ENCODE measurements around the gene ENTPD6.

Gene ENTPD6

GRCh38 chr20:25188218-25188617, 7.3 kb upstream of the ENTPD6 start:
- no peak for DNase-seq (ENCODE audit: low spot score)

DNA sequence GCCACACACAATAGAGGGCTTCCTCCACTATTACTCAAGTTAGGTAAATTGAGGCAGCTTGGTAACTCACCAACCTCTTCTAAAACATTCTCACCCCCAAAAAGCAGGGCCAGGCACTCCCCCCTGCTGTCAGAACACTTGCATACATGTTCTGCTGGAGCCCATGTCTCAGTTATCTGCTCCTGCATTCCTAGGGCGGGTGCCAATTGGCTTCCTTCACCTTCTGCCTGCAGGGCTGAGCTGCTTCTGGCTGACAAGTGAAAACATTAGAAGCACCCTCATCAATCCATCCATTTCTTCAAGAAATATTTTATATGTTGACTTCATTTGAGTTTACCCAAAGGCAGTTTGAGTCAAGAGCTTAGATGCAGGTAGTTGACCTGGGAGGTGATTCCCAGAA, 4.5 kb upstream of the ENTPD6 start:
- peak; percentile 32 for DNase-seq (ENCODE audit: low spot score)

GRCh38 chr20:25191689-25192088, 3.8 kb upstream of the ENTPD6 start:
- DNase-seq (ENCODE audit: low spot score): no peak

DNA sequence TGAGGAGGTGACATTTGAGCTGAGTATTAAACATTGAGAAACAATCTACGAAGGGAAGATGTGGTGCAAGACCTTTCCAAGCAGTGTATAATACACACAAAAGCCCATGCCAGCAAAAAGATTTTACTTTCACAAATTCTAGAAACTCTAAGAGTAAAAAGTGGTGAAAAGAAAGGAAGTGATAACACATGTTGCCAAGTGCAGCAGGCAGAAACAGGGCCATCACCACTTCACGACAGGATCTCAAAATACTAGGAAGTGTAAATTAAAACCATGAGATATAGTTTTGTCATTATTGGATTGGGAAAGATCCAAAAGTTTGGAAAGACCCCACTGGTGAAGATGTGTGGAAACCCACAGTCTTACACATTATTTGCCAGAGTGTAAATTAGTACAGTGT, 1.7 kb upstream of the ENTPD6 start:
- DNase-seq (ENCODE audit: low spot score): no peak

DNA sequence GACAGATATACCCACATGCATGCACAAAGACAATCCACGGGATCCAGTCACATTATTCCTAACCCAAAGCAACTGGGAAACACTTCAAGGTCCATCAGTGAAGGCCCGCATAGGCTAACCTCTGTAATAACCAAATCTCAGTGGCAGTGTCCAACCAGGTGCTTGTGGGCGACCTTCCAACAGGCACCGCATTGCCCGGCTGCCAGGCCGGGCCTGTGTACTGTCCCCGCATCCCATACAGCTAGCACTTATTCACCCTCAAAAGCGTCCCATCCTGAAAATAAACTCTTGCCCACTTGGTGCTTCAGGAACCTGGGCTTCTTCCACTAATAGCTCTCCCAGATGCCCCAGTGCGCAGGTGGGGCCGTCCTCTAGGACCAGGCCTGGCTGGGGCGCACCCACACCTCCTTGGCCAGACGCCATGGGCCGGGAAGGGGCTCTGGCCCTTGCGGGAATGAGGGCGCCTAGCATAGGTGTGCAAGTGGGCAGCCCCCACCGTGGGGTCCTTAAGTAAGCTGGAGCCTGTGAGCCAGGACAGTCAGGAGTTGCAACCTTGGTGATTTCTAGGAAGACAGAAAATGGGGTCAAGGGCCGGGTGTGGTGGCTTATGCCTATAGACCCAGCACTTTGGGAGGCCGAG, 1.1 kb upstream of the ENTPD6 start:
- DNase-seq (ENCODE audit: low spot score): no peak

DNA sequence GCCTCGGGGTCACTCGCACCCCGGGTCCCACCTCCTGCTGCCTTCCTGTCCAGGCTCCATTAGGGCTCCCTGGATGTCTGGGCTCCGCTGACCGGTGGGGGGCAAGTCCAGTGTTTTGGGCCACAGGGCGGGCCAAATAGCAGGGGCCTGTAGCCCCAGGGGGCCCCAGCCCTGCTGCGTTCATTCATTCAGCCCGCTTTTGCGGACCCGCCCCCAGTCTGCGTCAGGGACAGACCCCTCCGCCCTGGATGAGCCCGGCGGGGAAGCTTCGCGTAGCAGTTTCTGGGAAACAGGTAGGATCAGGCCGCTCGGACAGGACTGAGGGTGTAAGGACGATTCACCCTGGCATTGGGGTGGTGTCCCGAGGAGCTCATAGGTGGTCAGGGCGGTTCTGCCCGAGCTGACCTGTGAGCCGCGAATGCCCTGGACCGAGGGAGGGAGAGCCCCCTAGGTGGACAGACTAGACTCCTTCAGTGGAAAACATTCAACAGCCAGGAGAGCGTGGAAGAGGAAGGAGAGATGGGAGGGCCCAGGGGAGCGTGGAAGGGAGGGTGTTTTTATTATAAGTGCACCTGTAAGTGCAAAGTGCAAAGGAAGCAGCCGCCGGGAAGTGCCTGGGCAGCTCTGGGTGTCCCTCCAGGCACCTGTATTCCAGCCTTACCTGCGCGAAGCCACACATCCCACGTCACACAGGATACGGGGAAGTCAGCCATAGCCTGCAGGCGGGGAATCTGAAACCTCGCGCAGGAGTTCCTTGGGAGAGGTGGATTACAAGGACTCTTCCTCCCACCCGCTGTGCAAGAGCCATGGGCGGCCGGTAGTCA, 662 bp downstream of the ENTPD6 start:
- no peak for DNase-seq (ENCODE audit: low spot score)

- DNase-seq (ENCODE audit: low spot score): no peak
These were observed 1.2 kb downstream of the ENTPD6 start for GRCh38 chr20:25196786-25197120.

- DNase-seq (ENCODE audit: low spot score): no peak
These were observed 1.8 kb downstream of the ENTPD6 start for GRCh38 chr20:25197183-25197869.

GRCh38 chr20:25197870-25198190, 2.3 kb downstream of the ENTPD6 start:
- no peak for DNase-seq (ENCODE audit: low spot score)

DNA sequence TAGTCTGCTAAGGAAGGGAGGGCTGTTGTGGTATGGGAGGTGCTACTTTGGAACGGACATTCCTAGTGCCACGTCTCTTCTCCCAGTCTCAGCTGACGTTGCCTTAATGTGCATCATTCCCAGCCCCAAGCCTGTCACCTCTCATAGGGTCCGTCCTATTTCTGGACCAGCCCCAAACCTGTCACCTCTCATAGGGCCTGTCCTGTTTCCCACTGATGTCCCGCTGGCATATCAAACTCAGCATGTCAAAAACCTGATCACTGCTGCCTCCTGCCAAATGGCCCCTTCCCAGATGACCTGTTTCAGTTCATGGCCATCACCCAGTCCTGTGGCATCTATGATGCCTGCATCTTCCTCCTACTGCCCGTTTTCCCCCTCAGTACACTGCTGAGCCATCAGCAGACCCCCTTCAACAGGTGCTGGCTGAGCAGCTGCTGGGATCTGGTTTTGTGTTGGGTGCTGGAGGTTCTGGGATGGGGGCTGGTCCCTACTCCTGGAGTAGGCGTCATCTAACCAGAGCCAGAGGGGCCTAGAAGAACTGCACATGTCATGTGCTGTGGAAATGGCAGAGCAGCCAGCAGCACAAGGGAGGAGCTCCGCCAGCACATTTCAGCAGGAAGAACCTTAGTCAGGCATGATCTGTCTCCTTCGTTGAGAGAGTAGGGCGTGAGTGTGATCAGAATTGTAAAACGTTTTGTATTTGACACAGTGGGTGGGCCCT, 3.3 kb downstream of the ENTPD6 start:
- no peak for DNase-seq (ENCODE audit: low spot score)

DNA sequence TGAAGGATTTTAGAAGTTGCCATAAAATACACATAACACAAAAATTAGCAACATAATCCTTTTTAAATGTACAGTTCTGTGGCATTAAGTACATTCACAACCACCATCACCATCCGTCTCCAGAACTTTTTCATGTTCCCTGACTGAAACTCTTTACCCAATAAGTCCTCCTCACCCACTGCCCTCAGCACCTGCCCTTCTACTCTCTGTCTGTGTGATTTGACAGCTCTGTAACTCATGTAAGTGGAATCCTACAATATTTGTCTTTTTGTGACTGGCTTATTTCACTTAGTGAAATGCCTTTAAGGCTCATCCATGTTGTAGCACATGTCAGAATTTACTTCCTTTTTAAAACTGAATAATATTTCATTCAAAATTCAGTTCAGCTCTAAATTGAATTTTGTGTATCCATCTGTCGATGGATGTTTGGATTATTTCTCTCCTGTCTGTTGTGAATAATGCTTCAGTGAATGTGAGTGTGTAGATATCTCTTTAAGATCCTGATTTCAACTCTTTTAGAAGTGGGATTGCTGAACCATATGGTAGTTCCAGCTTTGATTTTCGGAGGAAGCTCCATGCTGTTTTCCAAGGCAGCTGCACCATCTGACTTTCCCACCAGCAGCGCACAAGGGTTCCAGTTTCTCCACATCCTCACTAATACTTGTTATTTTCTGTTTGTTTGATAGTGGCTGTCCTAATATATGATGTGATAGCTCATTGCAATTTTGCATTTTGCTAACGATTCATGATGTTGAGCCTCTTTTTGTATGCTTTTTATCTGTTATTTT, 4.2 kb downstream of the ENTPD6 start:
- DNase-seq (ENCODE audit: low spot score): no peak

DNA sequence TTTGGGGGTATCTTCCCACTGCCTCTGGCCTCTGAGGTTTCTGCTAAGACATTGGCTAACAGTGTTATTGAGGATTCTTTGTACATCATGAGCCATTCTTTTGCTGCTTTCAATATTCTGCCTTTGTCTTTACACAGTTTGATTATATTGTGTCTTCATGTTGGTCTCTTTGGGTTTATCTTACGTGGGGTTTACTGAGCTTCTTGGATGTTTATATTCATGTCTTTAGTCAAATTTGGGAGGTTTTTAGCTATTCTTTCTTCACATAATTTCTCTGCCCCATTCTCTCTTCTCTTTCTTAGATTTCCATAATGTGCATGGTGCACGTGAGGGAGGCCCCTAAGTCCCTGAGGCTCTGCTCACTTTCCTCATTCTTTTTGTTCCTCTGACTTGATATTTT, 7.6 kb downstream of the ENTPD6 start:
- DNase-seq (ENCODE audit: low spot score): no peak

- no peak for DNase-seq (ENCODE audit: low spot score)
These were observed 8.4 kb downstream of the ENTPD6 start for GRCh38 chr20:25203871-25204320.

GRCh38 chr20:25204550-25205276, 9.2 kb downstream of the ENTPD6 start:
- no peak for DNase-seq (ENCODE audit: low spot score)

DNA sequence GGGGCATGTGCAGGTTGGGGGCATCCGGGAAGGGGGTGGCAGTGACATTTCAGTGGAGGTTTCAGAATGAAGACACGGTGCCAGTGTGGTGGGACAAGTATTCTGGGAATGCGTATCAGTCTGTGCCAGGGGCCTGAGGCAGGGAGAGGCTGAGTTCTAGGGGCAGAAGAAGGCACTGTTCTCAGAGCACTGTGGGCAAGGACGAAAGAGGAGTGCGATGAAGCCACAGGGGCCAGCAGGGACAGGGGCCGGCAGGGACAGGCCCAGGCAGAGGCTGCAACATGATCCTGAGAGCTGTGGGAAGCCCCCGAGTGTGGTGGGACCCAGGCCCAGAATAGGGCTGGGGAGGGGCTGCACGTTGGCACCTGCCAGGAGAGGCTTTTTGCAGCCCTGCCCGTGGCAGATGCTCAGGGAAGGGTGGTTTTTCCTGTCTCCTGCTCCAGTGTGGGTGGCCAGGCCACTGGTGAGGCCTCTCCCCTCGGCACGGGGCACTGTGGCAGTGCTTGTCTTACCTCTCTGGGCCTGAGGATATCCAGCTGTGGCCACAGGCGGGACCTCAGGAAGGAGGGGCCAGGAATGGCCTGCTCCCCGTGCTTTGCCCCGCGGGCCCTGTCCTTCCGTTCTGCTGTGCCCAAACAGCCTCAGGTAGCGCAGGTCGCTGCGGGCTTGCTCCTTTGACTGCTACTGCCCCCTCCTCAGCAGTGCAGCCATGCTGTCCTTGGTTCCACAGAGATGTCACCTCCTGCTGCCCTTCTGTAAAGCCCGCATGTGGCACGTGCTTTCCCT, 10.0 kb downstream of the ENTPD6 start:
- DNase-seq (ENCODE audit: low spot score): no peak

DNA sequence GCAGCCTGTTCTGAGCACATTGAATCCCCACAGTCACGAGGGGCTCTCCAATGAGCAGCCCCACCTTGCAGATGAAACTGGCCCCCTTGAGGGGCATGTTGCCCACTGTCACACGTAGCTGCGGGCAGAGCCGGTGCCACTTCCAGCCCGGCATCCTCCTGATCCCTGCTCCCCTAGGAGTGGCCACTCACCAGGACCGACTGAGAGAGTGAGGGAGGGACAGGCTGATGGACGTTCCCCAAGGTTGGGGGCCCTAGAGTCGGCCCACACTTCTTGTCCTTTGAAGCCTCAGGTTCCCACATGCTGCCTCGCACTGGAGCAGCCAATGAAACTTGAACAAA, 10.5 kb downstream of the ENTPD6 start:
- DNase-seq (ENCODE audit: low spot score): no peak

DNA sequence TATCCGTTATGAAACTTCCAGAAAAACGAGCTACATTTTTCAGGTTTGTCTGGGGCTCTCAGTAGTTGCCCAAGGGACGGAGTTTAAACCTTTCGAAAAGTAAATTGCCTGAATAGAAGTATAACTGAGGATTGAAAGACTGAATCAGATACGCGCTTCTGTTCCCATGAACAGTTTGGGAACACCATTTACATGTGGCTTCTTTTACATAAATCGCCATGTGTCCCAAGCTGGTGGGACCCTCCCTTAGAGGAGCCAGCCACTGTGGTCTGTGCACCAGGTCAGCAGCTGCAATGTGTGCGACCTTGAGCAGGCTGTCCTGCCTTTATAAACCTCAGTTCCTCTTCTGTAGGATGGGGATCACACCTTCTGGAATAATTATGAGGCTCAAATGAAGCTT, 11.0 kb downstream of the ENTPD6 start:
- no peak for DNase-seq (ENCODE audit: low spot score)

- no peak for DNase-seq (ENCODE audit: low spot score)
These were observed 11.8 kb downstream of the ENTPD6 start for GRCh38 chr20:25207149-25207959.

DNA sequence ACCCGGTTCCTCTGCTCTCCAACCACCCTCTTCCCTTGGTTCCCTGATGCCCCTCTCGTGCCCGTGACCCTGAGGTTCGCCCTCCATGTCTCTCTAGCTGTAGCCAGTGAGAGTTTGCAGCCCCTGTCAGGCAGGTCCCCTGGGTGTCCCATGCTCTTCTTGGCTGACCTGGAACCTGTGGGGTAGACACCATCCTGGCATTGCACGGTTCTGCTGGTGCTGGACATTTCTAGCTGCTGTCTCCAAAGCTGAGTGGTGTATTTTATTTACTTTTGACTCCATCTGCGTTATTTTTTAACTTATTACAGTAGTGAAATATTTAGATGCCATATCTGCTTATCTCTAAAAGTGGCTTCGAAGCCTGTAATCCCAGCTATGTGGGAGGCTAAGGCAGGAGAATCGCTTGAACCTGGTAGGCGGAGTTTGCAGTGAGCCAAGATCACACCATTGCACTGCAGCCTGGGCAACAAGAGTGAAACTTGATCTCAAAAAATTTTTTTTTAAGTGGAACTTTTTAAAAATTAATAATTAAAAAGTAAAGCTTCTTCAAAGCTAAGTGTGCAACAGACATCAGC, 12.5 kb downstream of the ENTPD6 start:
- DNase-seq (ENCODE audit: low spot score): no peak

Data from hematopoietic multipotent progenitor cell treated with erythropoietin and hydrocortisone succinate and interleukin-3 and kit ligand, for 15 days (in vitro differentiated cells).